SJCRH30 (cell line): ENCODE results near the gene MKLN1. TPM values are rescaled to one million over a fixed set of nuclear protein-coding genes. Genes with fewer than 3 reads are reported as not detected.
A peak's percentile ranks its signal among the peaks of the same experiment; 100 is the strongest.

Experiments used
- DNase-seq, 2 experiments: peaks; one replicate each; pipeline ENCODE4 v3.0.0-alpha.2; 2015 to 2020
- H3K27ac ChIP-seq: fragments of 250-450 bp; sonication (Bioruptor Pico); 2 replicates; pipeline ENCODE4 v1.5.1; 2020; ENCODE audit warnings: mild to moderate bottlenecking, moderate library complexity
- H3K27me3 ChIP-seq: fragments of 250-450 bp; sonication (Bioruptor Pico); 2 replicates; pipeline ENCODE4 v1.5.1; 2020; ENCODE audit warnings: mild to moderate bottlenecking, moderate library complexity
- H3K36me3 ChIP-seq: fragments of 250-450 bp; sonication (Bioruptor Pico); 2 replicates; pipeline ENCODE4 v1.5.1; 2020; ENCODE audit warnings: mild to moderate bottlenecking, moderate library complexity
- H3K4me1 ChIP-seq: fragments of 250-450 bp; sonication (Bioruptor Pico); 2 replicates; pipeline ENCODE4 v1.5.1; 2020; ENCODE audit warnings: mild to moderate bottlenecking, moderate library complexity
- H3K4me3 ChIP-seq: fragments of 250-450 bp; sonication (Bioruptor Pico); 2 replicates; pipeline ENCODE4 v1.5.1; 2020; ENCODE audit warnings: mild to moderate bottlenecking, moderate library complexity
- H3K9me3 ChIP-seq: fragments of 250-450 bp; sonication (Bioruptor Pico); replicated peaks from 2 replicates; pipeline ENCODE4 v1.5.1; 2020; ENCODE audit warnings: mild to moderate bottlenecking, moderate library complexity
- total RNA-seq: library from RNA; depleted of rRNA; stranded (reverse); fragments of >200 nt; shearing (Covaris generic); gene quantifications from 2 replicates; pipeline ENCODE4 v1.2.3, GENCODE V29; 2014

Gene MKLN1
- total RNA-seq, 1 experiment from 2014 or later, result 57.9 TPM

DNA sequence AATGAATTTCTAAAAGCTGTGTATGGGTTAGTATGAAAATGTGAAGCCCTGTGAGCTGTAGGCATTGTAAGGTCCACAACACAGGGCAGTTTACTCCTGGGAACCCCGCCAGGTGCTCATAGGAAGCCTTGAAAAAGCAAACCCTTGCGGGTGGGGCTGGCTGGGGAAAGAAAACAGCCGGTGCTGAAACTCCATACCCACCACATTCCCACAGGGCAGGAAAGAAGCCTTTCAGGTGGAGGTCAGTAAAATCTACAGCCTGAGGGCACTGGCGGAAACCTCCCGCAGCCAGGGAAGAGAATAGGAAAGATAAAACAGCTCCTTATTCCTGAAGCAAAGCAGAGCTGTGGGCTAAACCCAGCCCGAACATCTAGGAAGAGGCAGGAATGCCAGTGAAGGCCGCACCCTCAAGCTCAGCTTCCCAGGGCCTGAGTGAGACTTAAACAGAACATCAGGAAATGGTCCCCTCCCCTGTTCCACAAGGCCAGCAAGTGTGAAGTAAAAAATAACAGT is 194.0 kb downstream of the MKLN1 start:
- H3K4me3 ChIP-seq, result no peak overlapping the region
- DNase-seq, result peak; percentile 45 to 71
- H3K27ac ChIP-seq, result no peak overlapping the region

DNA sequence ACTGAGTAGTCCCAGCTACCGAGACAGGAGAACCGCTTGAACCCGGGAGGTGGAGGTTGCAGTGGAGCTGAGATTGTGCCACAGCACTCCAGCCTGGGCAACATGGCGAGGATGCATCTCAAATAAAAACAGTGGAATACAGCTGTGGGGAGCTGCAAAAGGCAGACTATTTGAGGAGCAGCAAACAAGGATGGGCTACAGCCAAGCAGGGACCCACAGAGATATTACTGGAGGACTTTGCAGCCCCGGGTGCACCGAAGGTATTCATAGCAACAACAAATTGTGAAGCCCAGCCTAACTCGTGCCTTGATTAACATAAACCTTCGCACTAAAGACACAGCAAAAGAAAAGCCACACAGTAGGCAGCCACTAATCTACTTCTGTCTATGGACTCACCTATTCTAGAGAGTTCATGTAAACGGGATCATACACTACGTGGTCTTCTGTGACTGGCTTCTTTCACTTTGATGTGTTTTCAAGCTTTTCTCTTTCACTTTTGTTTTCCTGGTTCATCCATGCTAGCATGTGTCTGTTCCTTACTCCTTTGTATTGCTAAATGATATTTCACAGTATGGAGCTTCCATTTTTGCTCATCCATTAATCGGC is 194.8 kb downstream of the MKLN1 start:
- H3K4me3 ChIP-seq, result no peak overlapping the region
- DNase-seq, result no peak
- H3K27ac ChIP-seq, result no peak overlapping the region
- H3K36me3 ChIP-seq, result no peaks in the 10 kb centered on the region; the same call in 1 of the 2 replicates
- no peaks in the 10 kb centered on the region for H3K27me3 ChIP-seq
- H3K9me3 ChIP-seq, result no peaks in the 10 kb centered on the region
- H3K4me1 ChIP-seq, result peaks cover 6% of the 10 kb centered on the region; the same call in 1 of the 2 replicates

More for the DNA sequence above, 194.0 kb downstream of the MKLN1 start:
- no peaks in the 10 kb centered on the region for H3K27me3 ChIP-seq
- H3K9me3 ChIP-seq, result no peaks in the 10 kb centered on the region
- no peaks in the 10 kb centered on the region for H3K36me3 ChIP-seq
- peaks cover 6% of the 10 kb centered on the region; the same call in 1 of the 2 replicates for H3K4me1 ChIP-seq

DNA sequence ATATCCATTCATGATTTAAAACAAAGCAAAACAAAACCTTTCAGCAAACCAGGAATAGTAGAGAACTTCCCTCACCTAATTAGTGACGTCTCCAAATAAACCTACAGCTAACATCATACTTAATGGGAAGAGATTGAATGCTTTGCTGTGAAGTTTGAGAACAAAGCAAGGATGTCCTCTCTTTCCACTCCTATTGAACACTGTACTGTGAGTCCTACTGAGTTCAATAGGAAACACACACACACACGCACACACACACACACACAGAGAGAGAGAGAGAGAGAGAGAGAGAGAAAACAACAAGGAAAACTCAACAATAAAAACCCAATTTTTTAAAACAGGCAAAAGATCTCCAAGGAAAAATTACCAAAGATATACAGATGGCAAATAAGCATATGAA is 196.4 kb downstream of the MKLN1 start:
- Histone ChIP-seq H3K9me3 (no peaks in the 10 kb centered on the region), H3K36me3 (no peaks in the 10 kb centered on the region; the same call in 1 of the 2 replicates), H3K4me1 (peaks cover 6% of the 10 kb centered on the region; the same call in 1 of the 2 replicates), H3K27ac (no peak overlapping the region), H3K27me3 (no peaks in the 10 kb centered on the region), H3K4me3 (no peak overlapping the region)
- DNase-seq, result no peak

DNA sequence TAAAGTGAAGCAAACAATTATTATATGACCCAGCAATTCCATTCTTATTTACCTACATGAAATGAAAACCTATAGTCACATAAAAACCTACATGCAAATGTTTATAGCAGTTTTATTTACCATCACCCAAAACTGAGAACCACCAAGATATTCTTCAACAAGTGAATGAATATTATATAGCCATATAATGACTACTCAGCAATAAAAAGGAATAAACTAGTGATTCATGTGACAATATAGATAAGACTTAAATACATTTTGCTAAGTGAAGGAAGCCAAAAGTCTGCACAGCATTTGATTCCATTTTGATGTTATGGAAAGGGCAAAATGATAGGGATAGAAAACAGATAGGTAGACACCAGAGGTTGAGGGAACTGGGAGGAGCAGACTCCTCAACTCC is 197.0 kb downstream of the MKLN1 start:
- Histone ChIP-seq H3K9me3 (no peaks in the 10 kb centered on the region), H3K27me3 (no peaks in the 10 kb centered on the region), H3K27ac (no peak overlapping the region), H3K4me1 (peaks cover 6% of the 10 kb centered on the region; the same call in 1 of the 2 replicates), H3K4me3 (no peak overlapping the region), H3K36me3 (no peaks in the 10 kb centered on the region; the same call in 1 of the 2 replicates)
- DNase-seq, result no peak

GRCh38 chr7:131525820-131526219 is 198.1 kb downstream of the MKLN1 start:
- no peak overlapping the region for H3K27ac ChIP-seq
- peaks cover 6% of the 10 kb centered on the region; the same call in 1 of the 2 replicates for H3K4me1 ChIP-seq
- DNase-seq, result no peak

GRCh38 chr7:131527456-131527855 is 199.8 kb downstream of the MKLN1 start:
- Histone ChIP-seq H3K4me1 (no peaks in the 10 kb centered on the region; the same call in 1 of the 2 replicates), H3K27ac (no peak overlapping the region), H3K36me3 (no peaks in the 10 kb centered on the region; the same call in 1 of the 2 replicates), H3K9me3 (no peaks in the 10 kb centered on the region), H3K4me3 (no peak overlapping the region), H3K27me3 (no peaks in the 10 kb centered on the region)
- peak in 1 of 2 experiments; percentile 73 for DNase-seq

More at GRCh38 chr7:131525820-131526219, 198.1 kb downstream of the MKLN1 start:
- Histone ChIP-seq H3K9me3 (no peaks in the 10 kb centered on the region), H3K4me3 (no peak overlapping the region), H3K27me3 (no peaks in the 10 kb centered on the region), H3K36me3 (no peaks in the 10 kb centered on the region; the same call in 1 of the 2 replicates)

GRCh38 chr7:131529179-131529578 is 201.5 kb downstream of the MKLN1 start:
- Histone ChIP-seq H3K27ac (no peak overlapping the region), H3K4me3 (no peak overlapping the region), H3K9me3 (no peaks in the 10 kb centered on the region), H3K27me3 (no peaks in the 10 kb centered on the region), H3K4me1 (no peaks in the 10 kb centered on the region; the same call in 1 of the 2 replicates), H3K36me3 (no peaks in the 10 kb centered on the region; the same call in 1 of the 2 replicates)
- no peak for DNase-seq

DNA sequence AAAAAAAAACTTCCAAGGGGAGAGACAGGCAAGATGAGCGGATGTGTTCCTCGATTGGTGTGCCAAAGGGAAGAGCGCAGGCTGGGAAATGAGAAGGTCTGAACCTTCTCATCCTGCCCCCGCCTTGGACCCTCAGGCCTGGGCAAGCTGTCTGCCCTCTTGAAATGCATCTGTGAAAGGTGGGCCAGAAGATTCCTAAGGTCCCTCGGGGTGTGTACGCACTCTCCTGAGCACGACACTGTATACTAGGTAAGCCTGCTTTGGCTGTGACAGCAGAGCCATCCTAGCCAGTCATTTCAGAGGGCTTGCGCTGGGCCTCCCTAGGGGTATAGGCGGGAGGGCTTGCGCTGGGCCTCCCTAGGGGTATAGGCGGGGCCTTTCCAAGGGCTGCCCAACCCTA is 201.9 kb downstream of the MKLN1 start:
- no peak overlapping the region for H3K4me3 ChIP-seq
- no peak for DNase-seq
- H3K27ac ChIP-seq, result no peak overlapping the region
- no peaks in the 10 kb centered on the region; the same call in 1 of the 2 replicates for H3K4me1 ChIP-seq
- H3K9me3 ChIP-seq, result no peaks in the 10 kb centered on the region
- no peaks in the 10 kb centered on the region; the same call in 1 of the 2 replicates for H3K36me3 ChIP-seq
- H3K27me3 ChIP-seq, result no peaks in the 10 kb centered on the region

DNA sequence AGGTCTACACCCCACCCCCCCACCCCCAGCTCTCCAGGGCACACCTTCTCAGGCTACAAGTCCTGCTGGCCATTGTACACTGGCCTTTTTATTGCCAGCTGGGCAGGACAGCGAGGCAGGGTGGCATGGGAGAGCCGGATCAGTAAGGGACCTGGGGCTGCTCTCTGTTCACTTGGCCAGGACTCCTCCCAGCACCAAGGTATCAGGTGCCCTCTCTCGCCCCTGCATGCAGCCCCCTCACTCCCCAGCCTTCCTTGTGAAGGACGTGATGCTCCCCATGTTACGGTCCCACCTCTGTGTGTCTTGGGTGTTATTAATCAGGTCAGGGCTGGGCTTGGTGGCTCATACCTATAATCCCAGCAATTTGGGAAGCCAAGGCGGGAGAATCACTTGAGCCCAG is 202.5 kb downstream of the MKLN1 start:
- Histone ChIP-seq H3K36me3 (no peaks in the 10 kb centered on the region; the same call in 1 of the 2 replicates), H3K4me1 (peaks cover 2% of the 10 kb centered on the region; the same call in 1 of the 2 replicates), H3K27me3 (no peaks in the 10 kb centered on the region), H3K27ac (no peak overlapping the region), H3K9me3 (no peaks in the 10 kb centered on the region), H3K4me3 (no peak overlapping the region)
- no peak for DNase-seq

DNA sequence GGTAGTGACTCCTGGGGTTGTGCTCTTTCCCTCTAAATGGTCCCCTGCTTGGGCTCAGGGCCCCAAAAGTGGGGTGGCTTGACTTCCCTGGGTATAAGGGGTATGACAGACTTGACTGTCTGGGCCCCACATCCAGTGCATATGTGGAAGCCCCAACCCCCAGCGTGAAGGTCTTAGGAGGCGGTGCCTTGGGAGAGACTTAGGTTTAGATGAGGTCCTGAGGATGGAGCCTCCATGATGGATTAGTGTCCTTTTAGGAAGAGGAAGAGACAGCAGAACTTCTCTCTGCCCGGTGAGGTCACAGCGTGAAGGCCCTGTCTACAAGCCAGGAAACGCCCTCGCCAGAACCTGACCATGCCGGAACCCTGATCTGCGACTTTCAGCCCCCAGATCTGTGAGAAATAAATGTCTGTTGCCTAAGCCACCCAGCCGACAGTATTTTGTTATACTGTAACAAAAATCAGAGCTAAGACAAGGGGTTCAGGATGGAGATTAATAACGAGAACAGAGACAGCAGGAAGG is 205.0 kb downstream of the MKLN1 start:
- no peak overlapping the region for H3K4me3 ChIP-seq
- H3K27ac ChIP-seq, result no peak overlapping the region
- no peaks in the 10 kb centered on the region for H3K27me3 ChIP-seq
- no peaks in the 10 kb centered on the region for H3K36me3 ChIP-seq
- H3K4me1 ChIP-seq, result peaks cover 13% of the 10 kb centered on the region; the same call in 1 of the 2 replicates
- DNase-seq, result no peak
- H3K9me3 ChIP-seq, result no peaks in the 10 kb centered on the region

- no peaks in the 10 kb centered on the region for H3K36me3 ChIP-seq
- H3K27ac ChIP-seq, result no peak overlapping the region
- no peak overlapping the region for H3K4me3 ChIP-seq
- peaks cover 18% of the 10 kb centered on the region for H3K4me1 ChIP-seq
- H3K27me3 ChIP-seq, result no peaks in the 10 kb centered on the region
- no peak for DNase-seq
- no peaks in the 10 kb centered on the region for H3K9me3 ChIP-seq
These were observed 205.5 kb downstream of the MKLN1 start for GRCh38 chr7:131533151-131533559.

DNA sequence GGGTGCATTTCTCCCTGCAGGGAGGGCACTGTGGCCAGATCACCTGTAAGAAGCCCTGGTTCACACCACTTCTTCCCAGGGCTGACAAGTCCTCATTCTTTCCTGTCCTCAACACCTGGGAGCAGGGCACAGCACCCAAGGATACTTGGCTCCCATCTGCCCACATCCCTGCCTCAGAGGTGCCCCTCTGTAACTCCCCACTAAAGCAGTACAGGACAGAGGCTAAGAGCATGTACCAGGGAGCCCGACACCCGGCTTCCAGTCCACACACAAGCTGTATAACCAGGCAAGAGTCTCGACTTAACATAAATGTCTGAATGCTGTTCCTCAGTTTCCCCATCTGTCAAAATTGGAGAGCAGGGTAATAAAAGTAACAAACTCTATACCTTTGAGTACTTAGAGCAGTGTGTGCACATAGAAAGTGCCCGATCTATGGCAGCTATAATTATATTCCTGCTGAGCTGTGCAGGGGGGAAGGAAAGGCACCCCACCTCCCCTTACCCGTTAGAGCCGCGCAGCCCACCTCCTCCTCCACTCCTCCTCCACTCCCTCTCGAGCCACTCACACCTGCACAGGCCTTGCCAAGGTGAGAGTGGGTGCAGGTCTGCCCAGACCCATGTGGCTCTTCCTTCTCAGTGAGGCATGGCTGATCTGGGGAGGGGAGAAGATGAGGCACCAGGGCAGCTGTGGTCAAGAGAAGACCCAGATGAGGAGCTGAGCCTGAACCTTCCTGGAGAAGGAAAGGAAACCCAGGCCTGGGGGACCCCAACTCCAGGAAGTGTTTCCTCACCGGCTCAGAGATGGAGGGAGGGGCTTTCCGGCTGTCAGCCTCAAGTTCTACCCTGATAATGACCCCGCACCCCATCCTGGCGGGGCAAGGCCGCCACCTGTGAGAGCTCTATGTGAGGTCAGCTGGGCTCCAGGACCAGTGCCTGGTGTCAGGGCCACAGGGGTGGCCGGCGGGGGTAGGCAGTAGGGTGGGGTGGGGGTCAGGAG is 206.2 kb downstream of the MKLN1 start:
- H3K36me3 ChIP-seq, result no peaks in the 10 kb centered on the region
- H3K27ac ChIP-seq, result no peak overlapping the region
- DNase-seq, result no peak
- no peaks in the 10 kb centered on the region for H3K9me3 ChIP-seq
- no peak overlapping the region for H3K4me3 ChIP-seq
- peaks cover 25% of the 10 kb centered on the region for H3K4me1 ChIP-seq
- H3K27me3 ChIP-seq, result no peaks in the 10 kb centered on the region

- no peak for DNase-seq
- Histone ChIP-seq H3K27ac (no peak overlapping the region), H3K27me3 (no peaks in the 10 kb centered on the region), H3K36me3 (no peaks in the 10 kb centered on the region), H3K9me3 (no peaks in the 10 kb centered on the region), H3K4me1 (peaks cover 38% of the 10 kb centered on the region), H3K4me3 (no peak overlapping the region)
These were observed 208.7 kb downstream of the MKLN1 start for GRCh38 chr7:131536361-131536849.

DNA sequence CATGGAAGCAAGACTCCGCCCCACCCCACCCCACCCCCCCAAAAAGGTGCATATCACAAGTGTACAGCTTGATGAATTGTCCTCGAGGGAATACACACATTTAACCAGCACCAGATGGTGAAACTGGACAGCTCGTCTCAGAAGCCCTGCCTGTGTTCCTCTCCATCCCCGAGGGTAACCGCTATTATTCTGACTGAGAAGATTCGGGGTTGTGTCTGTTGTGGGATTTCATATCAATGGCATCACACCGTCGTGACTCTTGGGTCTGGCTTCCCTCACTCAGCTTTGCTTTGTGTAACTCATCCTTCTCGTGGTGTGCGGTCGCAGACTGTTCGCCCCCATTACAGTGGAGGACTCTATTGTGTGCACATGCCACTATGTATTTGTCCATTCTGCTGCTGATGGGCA is 209.9 kb downstream of the MKLN1 start:
- no peak overlapping the region for H3K4me3 ChIP-seq
- H3K27me3 ChIP-seq, result no peaks in the 10 kb centered on the region
- H3K36me3 ChIP-seq, result no peaks in the 10 kb centered on the region
- H3K9me3 ChIP-seq, result no peaks in the 10 kb centered on the region
- peak overlapping the region; percentile 75; the same call in 1 of the 2 replicates for H3K27ac ChIP-seq
- DNase-seq, result no peak
- H3K4me1 ChIP-seq, result peaks cover 50% of the 10 kb centered on the region
